GM12878 (cell line): ENCODE data around the gene CR2. TPM values are rescaled to one million over a fixed set of nuclear protein-coding genes. Genes with fewer than 3 reads are reported as not detected.

Experiments used
- ATAC-seq: fragments of 200-7000 bp; cut with Tn5 transposase; 3 replicates; pipeline ENCODE4 v1.9.1; 2020; ENCODE audit warnings: mild to moderate bottlenecking, moderate library complexity
- BruUV-seq: library from RNA; stranded (reverse); fragments of 400-500 nt; replicated peaks from 2 replicates; lab custom pipeline; 2021; lab: Mats Ljungman, UMichigan
- CTCF ChIA-PET: fragments of 300-600 bp; sonication (Branson Sonifier 250); formaldehyde crosslinking; extraction: SDS; loops from one replicate; lab custom pipeline; 2021; ENCODE audit warnings: inconsistent platforms; lab: Yijun Ruan, JAX
- POLR2A ChIA-PET: fragments of 350-600 bp; formaldehyde crosslinking; extraction: SDS; loops from one replicate; lab custom pipeline; 2021; ENCODE audit warnings: inconsistent platforms; lab: Charles Lee
- RAD21 ChIA-PET: fragments of 300-600 bp; sonication (Branson Sonifier 250); formaldehyde crosslinking; loops from one replicate; lab custom pipeline; 2023; ENCODE audit warnings: antibody characterized with exemption; ENCODE audit not compliant: unreplicated experiment; lab: Charles Lee
- SMC1A ChIA-PET: fragments of 300-600 bp; sonication (Branson Sonifier 250); formaldehyde crosslinking; loops from one replicate; lab custom pipeline; 2023; ENCODE audit not compliant: unreplicated experiment, uncharacterized antibody; lab: Charles Lee
- DNase-seq: peaks from one replicate; pipeline ENCODE4 v3.0.0-alpha.2; 2011; ENCODE audit warnings: low read depth, low spot score
- FAIRE-seq: peaks from 3 replicates; lab custom pipeline; 2011; peaks lifted over from hg19 to GRCh38; lab: Jason Lieb, UNC
- H2AFZ ChIP-seq: 2 replicates; pipeline ENCODE4 v1.6.0; 2011; ENCODE audit warnings: low read depth, low read length, control low read depth; ENCODE audit not compliant: control insufficient read depth
- H3K27ac ChIP-seq: 2 replicates; pipeline ENCODE4 v1.5.1; 2011; ENCODE audit warnings: control low read depth; ENCODE audit not compliant: control insufficient read depth, insufficient read depth
- H3K27me3 ChIP-seq, 2 experiments: replicated peaks in 1 of 2; 2 replicates each; pipeline versions ENCODE4 v1.6.0 to v1.6.1; 2011; ENCODE audit warnings: low read length in 1 of 2; ENCODE audit not compliant: control insufficient read depth in 2 of 2, insufficient read depth in 2 of 2
- H3K36me3 ChIP-seq, 2 experiments: 2 replicates each; pipeline ENCODE4 v1.5.1; 2011; ENCODE audit warnings: low read length in 1 of 2; ENCODE audit not compliant: control insufficient read depth in 2 of 2, insufficient read depth in 2 of 2
- H3K4me1 ChIP-seq: 2 replicates; pipeline ENCODE4 v1.6.1; 2011; ENCODE audit warnings: mild to moderate bottlenecking, low read length, moderate library complexity, mixed read lengths; ENCODE audit not compliant: control insufficient read depth, insufficient read depth
- H3K4me2 ChIP-seq: 2 replicates; pipeline ENCODE4 v1.6.0; 2011; ENCODE audit warnings: control low read depth; ENCODE audit not compliant: control insufficient read depth, insufficient read depth
- H3K4me3 ChIP-seq: fragments of 200-600 bp; sonication (generic); 2 replicates; pipeline ENCODE4 v1.5.1; 2016
- H3K79me2 ChIP-seq: 2 replicates; pipeline ENCODE4 v1.6.0; 2011; ENCODE audit warnings: low read length; ENCODE audit not compliant: control insufficient read depth, insufficient read depth
- H3K9ac ChIP-seq: 2 replicates; pipeline ENCODE4 v1.8.0; 2011; ENCODE audit warnings: low read length, control low read depth, mixed read lengths; ENCODE audit not compliant: control insufficient read depth, insufficient read depth
- H3K9me3 ChIP-seq: replicated peaks from 3 replicates; pipeline ENCODE4 v1.5.1; 2011; ENCODE audit warnings: mild to moderate bottlenecking, low read length; ENCODE audit not compliant: control insufficient read depth, insufficient read depth
- H4K20me1 ChIP-seq: 2 replicates; pipeline ENCODE4 v1.6.0; 2011; ENCODE audit not compliant: control insufficient read depth, insufficient read depth
- BCL11A ChIP-seq: IDR thresholded peaks from 2 replicates; pipeline ENCODE4 v1.6.1; 2011; ENCODE audit warnings: low read depth, low read length
- CBX5 ChIP-seq: sonication (generic); IDR thresholded peaks from 2 replicates; pipeline ENCODE4 v1.6.1; 2016; ENCODE audit warnings: low read depth, moderate library complexity, mild to moderate bottlenecking, inconsistent platforms
- HCFC1 ChIP-seq: fragments of 150-350 bp; IDR thresholded peaks from 2 replicates; pipeline ENCODE4 v1.6.1; 2014; ENCODE audit warnings: low read length
- MLLT1 ChIP-seq: fragments of 450-650 bp; IDR thresholded peaks from 2 replicates; pipeline ENCODE4 v1.6.1; 2016; ENCODE audit warnings: mild to moderate bottlenecking
- MYB ChIP-seq: fragments of 150-350 bp; IDR thresholded peaks from 2 replicates; pipeline ENCODE4 v1.6.1; 2014; ENCODE audit warnings: mild to moderate bottlenecking, low read depth, low read length, borderline replicate concordance
- MYC ChIP-seq: IDR thresholded peaks from 2 replicates; pipeline ENCODE4 v1.6.1; 2011; ENCODE audit warnings: mild to moderate bottlenecking, low read length, moderate library complexity, inconsistent platforms; ENCODE audit not compliant: insufficient read depth, insufficient replicate concordance, insufficient read length, severe bottlenecking
- NBN ChIP-seq: fragments of 450-650 bp; IDR thresholded peaks from 2 replicates; pipeline ENCODE4 v1.6.1; 2016
- RFX5 ChIP-seq: IDR thresholded peaks from 2 replicates; pipeline ENCODE4 v1.6.1; 2011; ENCODE audit warnings: low read depth, low read length, improper control_type of control experiment
- SMARCA5 ChIP-seq: fragments of 450-650 bp; IDR thresholded peaks from 2 replicates; pipeline ENCODE4 v1.6.1; 2017; ENCODE audit warnings: mild to moderate bottlenecking
- USF1 ChIP-seq: IDR thresholded peaks from 2 replicates; pipeline ENCODE4 v1.6.1; 2011; ENCODE audit warnings: borderline replicate concordance, low read depth, mild to moderate bottlenecking, moderate library complexity, mixed read lengths, low read length; ENCODE audit not compliant: insufficient read depth; ENCODE audit errors: extremely low read length
- WGBS: methylation state at CpG from one replicate; pipeline ENCODE4 v1.1.6; 2016; ENCODE audit warnings: low lambda C conversion rate; ENCODE audit not compliant: insufficient replicate concordance, insufficient coverage; ENCODE audit errors: missing lambda C conversion rate; 5-methylcytosine and 5-hydroxymethylcytosine counted together
- in situ Hi-C: fragments of 300-500 bp; cut with MboI; formaldehyde crosslinking; loops from 9 replicates; pipeline ENCODE4 v1.14.3; 2018; ENCODE audit warnings: mixed read lengths
- intact Hi-C: fragments of 100-400 bp; cut with micrococcal nuclease; formaldehyde crosslinking; loops from one replicate; pipeline ENCODE4 v1.14.2; 2022; ENCODE audit not compliant: unreplicated experiment
- polyA plus RNA-seq, 11 experiments: library from polyadenylated mRNA; depleted of rRNA in 4 of 11; unstranded in 6 of 11; stranded (reverse) in 5 of 11; fragments of >200 nt; fragmentation: Nextera tagmentation in 4 of 11; fragmentation: Illumina TruSeq in 1 of 11; extraction: Ambion mirVana in 4 of 11; extraction: Trizol in 1 of 11; gene quantifications; 1 replicate in 1 of 11; 2 replicates in 10 of 11; pipeline versions ENCODE4 v1.2.1 to v1.2.3, GENCODE V29; 2011 to 2016; ENCODE audit warnings: inconsistent platforms in 2 of 11, missing spikeins in 2 of 11, low read depth in 1 of 11
- total RNA-seq, 4 experiments: library from RNA; depleted of rRNA in 3 of 4; stranded (reverse); fragments of >200 nt in 3 of 4; fragmentation: Illumina TruSeq in 1 of 4; extraction: Trizol in 1 of 4; gene quantifications; 2 replicates each; pipeline versions ENCODE4 v1.2.1 to v1.2.3, GENCODE V29; 2013 to 2021

CR2 gene
- total and polyA plus RNA-seq, 10 of the 15 experiments (the other 5 are each of a cell fraction or from before 2014, with no cell fraction given): 2.2 to 72.8 (median 50.6) TPM

GRCh38 chr1:207420109-207420508, 34.0 kb upstream of the CR2 start:
- H3K4me2 ChIP-seq: no peak overlapping the region
- no TSS peak for BruUV-seq
- H3K36me3 ChIP-seq: no peaks in the 10 kb centered on the region
- H3K4me3 ChIP-seq: no peak overlapping the region
- DNase-seq: no peak
- 100% methylated on average over 1 of the region's 1 CpG for WGBS
- peaks cover 9% of the 10 kb centered on the region; the same call in 2 of the 3 replicates for H3K9me3 ChIP-seq
- no peaks in the 10 kb centered on the region for H4K20me1 ChIP-seq
- H3K4me1 ChIP-seq: peaks cover 36% of the 10 kb centered on the region
- H3K27ac ChIP-seq: no peak overlapping the region
- H3K27me3 ChIP-seq: no peaks in the 10 kb centered on the region
- ChIA-PET CTCF (interaction anchor here (3.3 kb wide), 1 partner anchor 8 kb away, joined by 9 read pairs; no protein-coding TSS in a partner anchor), POLR2A (no interaction called here), SMC1A (interaction anchor here (3.7 to 10.7 kb wide), 2 partner anchors 10 to 15 kb away, joined by 14 to 126 read pairs; no protein-coding TSS in a partner anchor), RAD21 (interaction anchor here (0.9 to 1.0 kb wide), 2 partner anchors 13 to 35 kb away, joined by 3 read pairs; partner anchors contain the start of gene CR2)
- H3K79me2 ChIP-seq: no peaks in the 10 kb centered on the region
- no peak overlapping the region for H3K9ac ChIP-seq
- intact Hi-C loops: no loop called here
- no peak overlapping the region for H2AFZ ChIP-seq
- in situ Hi-C loops: no loop called here
- TF ChIP-seq SMARCA5 (no peak), NBN (0 out of 2 replicates have a peak, but pooled peaks have one; percentile 39), CBX5 (peak; percentile 46; the same call in 1 of the 2 replicates), BCL11A (no peak), HCFC1 (no peak), RFX5 (no peak)
- ATAC-seq: no peak
- no peak for FAIRE-seq

- RAD21 ChIA-PET: interaction anchor here (0.9 to 1.0 kb wide), 3 partner anchors 14 to 371 kb away, joined by 3 read pairs; partner anchors contain the start of gene CR2
- 97% methylated on average over 9 of the region's 9 CpGs for WGBS
- H3K4me2 ChIP-seq: no peak overlapping the region
- H3K4me1 ChIP-seq: peaks cover 31% of the 10 kb centered on the region
- no peak for DNase-seq
- CTCF ChIA-PET: interaction anchor here (1.1 kb wide), 1 partner anchor 16 kb away, joined by 4 read pairs; no protein-coding TSS in a partner anchor
- H3K27me3 ChIP-seq: no peaks in the 10 kb centered on the region
- H3K9ac ChIP-seq: no peak overlapping the region
- BruUV-seq: no TSS peak
- no peaks in the 10 kb centered on the region for H3K79me2 ChIP-seq
- no peak for TF ChIP-seq MYC
- no peak for TF ChIP-seq MLLT1
- TF ChIP-seq USF1: no peak
- TF ChIP-seq MYB: no peak
- TF ChIP-seq NBN: no peak
- no peak for FAIRE-seq
- peaks cover 9% of the 10 kb centered on the region; the same call in 2 of the 3 replicates for H3K9me3 ChIP-seq
- H3K27ac ChIP-seq: no peak overlapping the region
- intact Hi-C loops: no loop called here
- no peak for ATAC-seq
- SMC1A ChIA-PET: interaction anchor here (0.9 to 10.7 kb wide), 4 partner anchors 9 to 77 kb away, joined by 3 to 126 read pairs (median 4); partner anchors contain the start of gene CR2
- no peaks in the 10 kb centered on the region for H4K20me1 ChIP-seq
- H2AFZ ChIP-seq: no peak overlapping the region
- H3K4me3 ChIP-seq: no peak overlapping the region
- in situ Hi-C loops: no loop called here
- H3K36me3 ChIP-seq: no peaks in the 10 kb centered on the region
- POLR2A ChIA-PET: no interaction called here
Measured at GRCh38 chr1:207421078-207421477, 33.0 kb upstream of the CR2 start.
